Suprapubic skin (tissue), 3 donors: ENCODE data around the gene TNFAIP2.

ENCODE experiments used
- CTCF ChIP-seq, 2 donors: fragments of 200-600 bp in 1 of 2; fragments of 450-650 bp in 1 of 2; sonication (generic) in 1 of 2; IDR thresholded peaks; one replicate each; pipeline ENCODE4 v1.5.1; 2016 to 2019; ENCODE audit warnings: antibody characterized with exemption in 2 of 2, mild to moderate bottlenecking in 1 of 2, moderate library complexity in 1 of 2
- EP300 ChIP-seq: sonication (generic); formaldehyde crosslinking; IDR thresholded peaks from one replicate; pipeline ENCODE4 v1.6.1; 2017; ENCODE audit warnings: antibody characterized with exemption

GRCh38 chr14:103146141-103146709, 23.0 kb downstream of the TNFAIP2 start:
- TF ChIP-seq CTCF (IDR thresholded peaks at IDR 0.05): no peak
- no peak for TF ChIP-seq EP300
